GM19025 (cell line): Measurements from ENCODE around the gene XYLT1.
"Not testable (repeated sequence)": the region's sequence is repeated elsewhere in the genome, so short reads cannot be mapped to it uniquely, and the experiment has no call there.

Experiments used
- ATAC-seq: cut with Tn5 transposase; IDR thresholded peaks from one replicate; pipeline ENCODE4 v1.9.1; 2021; ENCODE audit warnings: mild to moderate bottlenecking, low read depth, moderate library complexity; ENCODE audit not compliant: unreplicated experiment

XYLT1 gene

GRCh38 chr16:17493012-17493411, 22.3 kb upstream of the XYLT1 start:
- ATAC-seq: no peak

GRCh38 chr16:17491140-17491662, 20.4 kb upstream of the XYLT1 start:
- no peak for ATAC-seq

- no peak for ATAC-seq
Observed at GRCh38 chr16:17488506-17488905, 17.7 kb upstream of the XYLT1 start.

- ATAC-seq: no peak
Observed at GRCh38 chr16:17483351-17483750, 12.6 kb upstream of the XYLT1 start.

GRCh38 chr16:17482341-17482740, 11.6 kb upstream of the XYLT1 start:
- not testable (repeated sequence) for ATAC-seq

GRCh38 chr16:17481736-17482135, 11.0 kb upstream of the XYLT1 start:
- no peak for ATAC-seq

GRCh38 chr16:17477260-17477545, 6.4 kb upstream of the XYLT1 start:
- not testable (repeated sequence) for ATAC-seq

GRCh38 chr16:17476414-17477259, 5.9 kb upstream of the XYLT1 start:
- ATAC-seq: peak; percentile 55

- ATAC-seq: no peak
Observed at GRCh38 chr16:17475104-17475503, 4.3 kb upstream of the XYLT1 start.

GRCh38 chr16:17474572-17474971, 3.8 kb upstream of the XYLT1 start:
- no peak for ATAC-seq

GRCh38 chr16:17474037-17474436, 3.3 kb upstream of the XYLT1 start:
- ATAC-seq: no peak

- no peak for ATAC-seq
Observed at GRCh38 chr16:17471719-17472461, 1.1 kb upstream of the XYLT1 start.

- ATAC-seq: no peak
Observed at GRCh38 chr16:17470182-17470907, 415 bp downstream of the XYLT1 start.

GRCh38 chr16:17469741-17470181, 999 bp downstream of the XYLT1 start:
- ATAC-seq: no peak

GRCh38 chr16:17469011-17469740, 1.6 kb downstream of the XYLT1 start:
- ATAC-seq: no peak

- ATAC-seq: no peak
Observed at GRCh38 chr16:17468611-17469010, 2.1 kb downstream of the XYLT1 start.

GRCh38 chr16:17467923-17468540, 2.7 kb downstream of the XYLT1 start:
- ATAC-seq: no peak

GRCh38 chr16:17466876-17467275, 3.9 kb downstream of the XYLT1 start:
- no peak for ATAC-seq

GRCh38 chr16:17465460-17465859, 5.3 kb downstream of the XYLT1 start:
- no peak for ATAC-seq

GRCh38 chr16:17463335-17463734, 7.4 kb downstream of the XYLT1 start:
- no peak for ATAC-seq
